Measurements from ENCODE around the gene BDNF. TPM values are rescaled to one million over a fixed set of nuclear protein-coding genes. Genes with fewer than 3 reads are reported as not detected.

BDNF gene
- total RNA-seq, 1 experiment from 2014 or later: 4.8 TPM

DNA sequence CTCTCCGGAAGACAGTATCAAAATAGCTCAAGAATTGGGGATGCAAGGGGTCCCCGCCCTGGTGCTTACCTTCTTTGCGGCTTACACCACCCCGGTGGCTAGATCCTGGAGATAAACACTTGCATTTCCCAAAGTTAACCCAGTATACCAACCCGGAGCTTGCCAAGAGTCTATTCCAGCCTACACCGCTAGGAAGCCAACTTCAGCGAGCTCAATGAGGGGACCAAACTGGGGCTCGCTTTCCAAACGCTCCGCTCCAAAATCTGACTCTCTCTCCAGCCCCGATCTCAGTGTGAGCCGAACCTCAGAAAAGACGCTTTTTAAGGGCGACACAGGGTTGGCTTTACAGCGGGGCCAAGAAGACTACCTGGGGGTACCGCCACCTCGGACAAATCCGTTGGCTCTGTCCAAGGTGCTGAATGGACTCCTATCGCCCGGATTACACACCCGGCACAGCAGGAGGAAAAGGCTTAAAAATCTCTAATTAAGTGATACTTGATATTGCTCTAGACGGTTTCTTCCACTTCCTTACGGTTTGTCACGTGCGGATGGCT is 20.1 kb upstream of the BDNF start (continued):
- TF ChIP-seq, protein P1, sequence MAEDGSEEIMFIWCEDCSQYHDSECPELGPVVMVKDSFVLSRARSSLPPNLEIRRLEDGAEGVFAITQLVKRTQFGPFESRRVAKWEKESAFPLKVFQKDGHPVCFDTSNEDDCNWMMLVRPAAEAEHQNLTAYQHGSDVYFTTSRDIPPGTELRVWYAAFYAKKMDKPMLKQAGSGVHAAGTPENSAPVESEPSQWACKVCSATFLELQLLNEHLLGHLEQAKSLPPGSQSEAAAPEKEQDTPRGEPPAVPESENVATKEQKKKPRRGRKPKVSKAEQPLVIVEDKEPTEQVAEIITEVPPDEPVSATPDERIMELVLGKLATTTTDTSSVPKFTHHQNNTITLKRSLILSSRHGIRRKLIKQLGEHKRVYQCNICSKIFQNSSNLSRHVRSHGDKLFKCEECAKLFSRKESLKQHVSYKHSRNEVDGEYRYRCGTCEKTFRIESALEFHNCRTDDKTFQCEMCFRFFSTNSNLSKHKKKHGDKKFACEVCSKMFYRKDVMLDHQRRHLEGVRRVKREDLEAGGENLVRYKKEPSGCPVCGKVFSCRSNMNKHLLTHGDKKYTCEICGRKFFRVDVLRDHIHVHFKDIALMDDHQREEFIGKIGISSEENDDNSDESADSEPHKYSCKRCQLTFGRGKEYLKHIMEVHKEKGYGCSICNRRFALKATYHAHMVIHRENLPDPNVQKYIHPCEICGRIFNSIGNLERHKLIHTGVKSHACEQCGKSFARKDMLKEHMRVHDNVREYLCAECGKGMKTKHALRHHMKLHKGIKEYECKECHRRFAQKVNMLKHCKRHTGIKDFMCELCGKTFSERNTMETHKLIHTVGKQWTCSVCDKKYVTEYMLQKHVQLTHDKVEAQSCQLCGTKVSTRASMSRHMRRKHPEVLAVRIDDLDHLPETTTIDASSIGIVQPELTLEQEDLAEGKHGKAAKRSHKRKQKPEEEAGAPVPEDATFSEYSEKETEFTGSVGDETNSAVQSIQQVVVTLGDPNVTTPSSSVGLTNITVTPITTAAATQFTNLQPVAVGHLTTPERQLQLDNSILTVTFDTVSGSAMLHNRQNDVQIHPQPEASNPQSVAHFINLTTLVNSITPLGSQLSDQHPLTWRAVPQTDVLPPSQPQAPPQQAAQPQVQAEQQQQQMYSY (CRISPR knock-in tag; IDR thresholded peaks at IDR 0.05): no peak
- TF ChIP-seq SMAD4 (CRISPR knock-in tag; IDR thresholded peaks at IDR 0.05) (0 out of 2 replicates have a peak, but pooled peaks have one; percentile 49), HMGA2 (CRISPR knock-in tag; IDR thresholded peaks at IDR 0.05) (no peak), TP53 (CRISPR knock-in tag; IDR thresholded peaks at IDR 0.05) (no peak), GRHL2 (CRISPR knock-in tag; IDR thresholded peaks at IDR 0.05; ENCODE audit: insufficient replicate concordance, severe bottlenecking) (no peak), TEAD4 (CRISPR knock-in tag; IDR thresholded peaks at IDR 0.05) (peak; percentile 77; the same call in 1 of the 2 replicates), SP1 (CRISPR knock-in tag; conservative IDR thresholded peaks at IDR 0.05) (no peak), SMAD3 (CRISPR knock-in tag; IDR thresholded peaks at IDR 0.05; ENCODE audit: borderline replicate concordance) (no peak; the same call in 1 of the 2 replicates), MYBL2 (CRISPR knock-in tag; IDR thresholded peaks at IDR 0.05) (no peak), NR1H2 (CRISPR knock-in tag; IDR thresholded peaks at IDR 0.05) (0 out of 2 replicates have a peak, but pooled peaks have one; percentile 57), JUN (CRISPR knock-in tag; IDR thresholded peaks at IDR 0.05) (peak; percentile 68), ZNF121 (CRISPR knock-in tag; IDR thresholded peaks at IDR 0.05) (no peak), GABPB1 (CRISPR knock-in tag; IDR thresholded peaks at IDR 0.05) (no peak)
- TF ChIP-seq, protein P2, sequence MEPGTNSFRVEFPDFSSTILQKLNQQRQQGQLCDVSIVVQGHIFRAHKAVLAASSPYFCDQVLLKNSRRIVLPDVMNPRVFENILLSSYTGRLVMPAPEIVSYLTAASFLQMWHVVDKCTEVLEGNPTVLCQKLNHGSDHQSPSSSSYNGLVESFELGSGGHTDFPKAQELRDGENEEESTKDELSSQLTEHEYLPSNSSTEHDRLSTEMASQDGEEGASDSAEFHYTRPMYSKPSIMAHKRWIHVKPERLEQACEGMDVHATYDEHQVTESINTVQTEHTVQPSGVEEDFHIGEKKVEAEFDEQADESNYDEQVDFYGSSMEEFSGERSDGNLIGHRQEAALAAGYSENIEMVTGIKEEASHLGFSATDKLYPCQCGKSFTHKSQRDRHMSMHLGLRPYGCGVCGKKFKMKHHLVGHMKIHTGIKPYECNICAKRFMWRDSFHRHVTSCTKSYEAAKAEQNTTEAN (CRISPR knock-in tag; IDR thresholded peaks at IDR 0.05): no peak
- TF ChIP-seq, protein P3, sequence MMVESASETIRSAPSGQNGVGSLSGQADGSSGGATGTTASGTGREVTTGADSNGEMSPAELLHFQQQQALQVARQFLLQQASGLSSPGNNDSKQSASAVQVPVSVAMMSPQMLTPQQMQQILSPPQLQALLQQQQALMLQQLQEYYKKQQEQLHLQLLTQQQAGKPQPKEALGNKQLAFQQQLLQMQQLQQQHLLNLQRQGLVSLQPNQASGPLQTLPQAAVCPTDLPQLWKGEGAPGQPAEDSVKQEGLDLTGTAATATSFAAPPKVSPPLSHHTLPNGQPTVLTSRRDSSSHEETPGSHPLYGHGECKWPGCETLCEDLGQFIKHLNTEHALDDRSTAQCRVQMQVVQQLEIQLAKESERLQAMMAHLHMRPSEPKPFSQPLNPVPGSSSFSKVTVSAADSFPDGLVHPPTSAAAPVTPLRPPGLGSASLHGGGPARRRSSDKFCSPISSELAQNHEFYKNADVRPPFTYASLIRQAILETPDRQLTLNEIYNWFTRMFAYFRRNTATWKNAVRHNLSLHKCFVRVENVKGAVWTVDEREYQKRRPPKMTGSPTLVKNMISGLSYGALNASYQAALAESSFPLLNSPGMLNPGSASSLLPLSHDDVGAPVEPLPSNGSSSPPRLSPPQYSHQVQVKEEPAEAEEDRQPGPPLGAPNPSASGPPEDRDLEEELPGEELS (CRISPR knock-in tag; IDR thresholded peaks at IDR 0.05): peak; percentile 78; the same call in 1 of the 2 replicates
- TF ChIP-seq, protein P4, sequence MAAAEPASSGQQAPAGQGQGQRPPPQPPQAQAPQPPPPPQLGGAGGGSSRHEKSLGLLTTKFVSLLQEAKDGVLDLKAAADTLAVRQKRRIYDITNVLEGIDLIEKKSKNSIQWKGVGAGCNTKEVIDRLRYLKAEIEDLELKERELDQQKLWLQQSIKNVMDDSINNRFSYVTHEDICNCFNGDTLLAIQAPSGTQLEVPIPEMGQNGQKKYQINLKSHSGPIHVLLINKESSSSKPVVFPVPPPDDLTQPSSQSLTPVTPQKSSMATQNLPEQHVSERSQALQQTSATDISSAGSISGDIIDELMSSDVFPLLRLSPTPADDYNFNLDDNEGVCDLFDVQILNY (CRISPR knock-in tag; IDR thresholded peaks at IDR 0.05): no peak
- TF ChIP-seq, protein P5, sequence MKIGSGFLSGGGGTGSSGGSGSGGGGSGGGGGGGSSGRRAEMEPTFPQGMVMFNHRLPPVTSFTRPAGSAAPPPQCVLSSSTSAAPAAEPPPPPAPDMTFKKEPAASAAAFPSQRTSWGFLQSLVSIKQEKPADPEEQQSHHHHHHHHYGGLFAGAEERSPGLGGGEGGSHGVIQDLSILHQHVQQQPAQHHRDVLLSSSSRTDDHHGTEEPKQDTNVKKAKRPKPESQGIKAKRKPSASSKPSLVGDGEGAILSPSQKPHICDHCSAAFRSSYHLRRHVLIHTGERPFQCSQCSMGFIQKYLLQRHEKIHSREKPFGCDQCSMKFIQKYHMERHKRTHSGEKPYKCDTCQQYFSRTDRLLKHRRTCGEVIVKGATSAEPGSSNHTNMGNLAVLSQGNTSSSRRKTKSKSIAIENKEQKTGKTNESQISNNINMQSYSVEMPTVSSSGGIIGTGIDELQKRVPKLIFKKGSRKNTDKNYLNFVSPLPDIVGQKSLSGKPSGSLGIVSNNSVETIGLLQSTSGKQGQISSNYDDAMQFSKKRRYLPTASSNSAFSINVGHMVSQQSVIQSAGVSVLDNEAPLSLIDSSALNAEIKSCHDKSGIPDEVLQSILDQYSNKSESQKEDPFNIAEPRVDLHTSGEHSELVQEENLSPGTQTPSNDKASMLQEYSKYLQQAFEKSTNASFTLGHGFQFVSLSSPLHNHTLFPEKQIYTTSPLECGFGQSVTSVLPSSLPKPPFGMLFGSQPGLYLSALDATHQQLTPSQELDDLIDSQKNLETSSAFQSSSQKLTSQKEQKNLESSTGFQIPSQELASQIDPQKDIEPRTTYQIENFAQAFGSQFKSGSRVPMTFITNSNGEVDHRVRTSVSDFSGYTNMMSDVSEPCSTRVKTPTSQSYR (CRISPR knock-in tag; IDR thresholded peaks at IDR 0.05): no peak
- TF ChIP-seq, protein P6, sequence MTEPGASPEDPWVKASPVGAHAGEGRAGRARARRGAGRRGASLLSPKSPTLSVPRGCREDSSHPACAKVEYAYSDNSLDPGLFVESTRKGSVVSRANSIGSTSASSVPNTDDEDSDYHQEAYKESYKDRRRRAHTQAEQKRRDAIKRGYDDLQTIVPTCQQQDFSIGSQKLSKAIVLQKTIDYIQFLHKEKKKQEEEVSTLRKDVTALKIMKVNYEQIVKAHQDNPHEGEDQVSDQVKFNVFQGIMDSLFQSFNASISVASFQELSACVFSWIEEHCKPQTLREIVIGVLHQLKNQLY (CRISPR knock-in tag; IDR thresholded peaks at IDR 0.05): no peak
- TF ChIP-seq, protein P7, sequence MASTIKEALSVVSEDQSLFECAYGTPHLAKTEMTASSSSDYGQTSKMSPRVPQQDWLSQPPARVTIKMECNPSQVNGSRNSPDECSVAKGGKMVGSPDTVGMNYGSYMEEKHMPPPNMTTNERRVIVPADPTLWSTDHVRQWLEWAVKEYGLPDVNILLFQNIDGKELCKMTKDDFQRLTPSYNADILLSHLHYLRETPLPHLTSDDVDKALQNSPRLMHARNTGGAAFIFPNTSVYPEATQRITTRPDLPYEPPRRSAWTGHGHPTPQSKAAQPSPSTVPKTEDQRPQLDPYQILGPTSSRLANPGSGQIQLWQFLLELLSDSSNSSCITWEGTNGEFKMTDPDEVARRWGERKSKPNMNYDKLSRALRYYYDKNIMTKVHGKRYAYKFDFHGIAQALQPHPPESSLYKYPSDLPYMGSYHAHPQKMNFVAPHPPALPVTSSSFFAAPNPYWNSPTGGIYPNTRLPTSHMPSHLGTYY (CRISPR knock-in tag; IDR thresholded peaks at IDR 0.05): no peak
- TF ChIP-seq, protein P8, sequence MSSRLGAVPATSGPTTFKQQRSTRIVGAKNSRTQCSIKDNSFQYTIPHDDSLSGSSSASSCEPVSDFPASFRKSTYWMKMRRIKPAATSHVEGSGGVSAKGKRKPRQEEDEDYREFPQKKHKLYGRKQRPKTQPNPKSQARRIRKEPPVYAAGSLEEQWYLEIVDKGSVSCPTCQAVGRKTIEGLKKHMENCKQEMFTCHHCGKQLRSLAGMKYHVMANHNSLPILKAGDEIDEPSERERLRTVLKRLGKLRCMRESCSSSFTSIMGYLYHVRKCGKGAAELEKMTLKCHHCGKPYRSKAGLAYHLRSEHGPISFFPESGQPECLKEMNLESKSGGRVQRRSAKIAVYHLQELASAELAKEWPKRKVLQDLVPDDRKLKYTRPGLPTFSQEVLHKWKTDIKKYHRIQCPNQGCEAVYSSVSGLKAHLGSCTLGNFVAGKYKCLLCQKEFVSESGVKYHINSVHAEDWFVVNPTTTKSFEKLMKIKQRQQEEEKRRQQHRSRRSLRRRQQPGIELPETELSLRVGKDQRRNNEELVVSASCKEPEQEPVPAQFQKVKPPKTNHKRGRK (CRISPR knock-in tag; IDR thresholded peaks at IDR 0.05; ENCODE audit: borderline replicate concordance): peak; percentile 50; the same call in 1 of the 2 replicates
- TF ChIP-seq, protein P9, sequence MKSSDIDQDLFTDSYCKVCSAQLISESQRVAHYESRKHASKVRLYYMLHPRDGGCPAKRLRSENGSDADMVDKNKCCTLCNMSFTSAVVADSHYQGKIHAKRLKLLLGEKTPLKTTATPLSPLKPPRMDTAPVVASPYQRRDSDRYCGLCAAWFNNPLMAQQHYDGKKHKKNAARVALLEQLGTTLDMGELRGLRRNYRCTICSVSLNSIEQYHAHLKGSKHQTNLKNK (CRISPR knock-in tag; IDR thresholded peaks at IDR 0.05): no peak
- TF ChIP-seq, protein P10, sequence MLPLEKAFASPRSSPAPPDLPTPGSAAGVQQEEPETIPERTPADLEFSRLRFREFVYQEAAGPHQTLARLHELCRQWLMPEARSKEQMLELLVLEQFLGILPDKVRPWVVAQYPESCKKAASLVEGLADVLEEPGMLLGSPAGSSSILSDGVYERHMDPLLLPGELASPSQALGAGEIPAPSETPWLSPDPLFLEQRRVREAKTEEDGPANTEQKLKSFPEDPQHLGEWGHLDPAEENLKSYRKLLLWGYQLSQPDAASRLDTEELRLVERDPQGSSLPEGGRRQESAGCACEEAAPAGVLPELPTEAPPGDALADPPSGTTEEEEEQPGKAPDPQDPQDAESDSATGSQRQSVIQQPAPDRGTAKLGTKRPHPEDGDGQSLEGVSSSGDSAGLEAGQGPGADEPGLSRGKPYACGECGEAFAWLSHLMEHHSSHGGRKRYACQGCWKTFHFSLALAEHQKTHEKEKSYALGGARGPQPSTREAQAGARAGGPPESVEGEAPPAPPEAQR (CRISPR knock-in tag; IDR thresholded peaks at IDR 0.05): no peak
